Endothelial cell (in vitro differentiated cells): Measurements from ENCODE around the gene ARHGAP15. TPM values are rescaled to one million over a fixed set of nuclear protein-coding genes. Genes with fewer than 3 reads are reported as not detected.

ENCODE experiments used
- DNase-seq: peaks from one replicate; pipeline ENCODE4 v3.0.0; 2021; ENCODE audit warnings: low spot score
- H3K27ac Mint-ChIP-seq: one replicate; pipeline ENCODE4 v1.8.0; 2021; ENCODE audit warnings: mixed read lengths, inconsistent platforms; ENCODE audit not compliant: unreplicated experiment
- H3K27me3 Mint-ChIP-seq: one replicate; pipeline ENCODE4 v1.8.0; 2021; ENCODE audit warnings: mild to moderate bottlenecking, moderate library complexity, mixed read lengths, inconsistent platforms; ENCODE audit not compliant: unreplicated experiment
- H3K36me3 Mint-ChIP-seq: one replicate; pipeline ENCODE4 v1.8.0; 2021; ENCODE audit warnings: mild to moderate bottlenecking, low read depth, mixed read lengths, inconsistent platforms; ENCODE audit not compliant: unreplicated experiment
- H3K4me1 Mint-ChIP-seq: one replicate; pipeline ENCODE4 v1.8.0; 2021; ENCODE audit warnings: mild to moderate bottlenecking, mixed read lengths, inconsistent platforms; ENCODE audit not compliant: unreplicated experiment
- H3K4me3 Mint-ChIP-seq: one replicate; pipeline ENCODE4 v1.8.0; 2021; ENCODE audit warnings: mild to moderate bottlenecking, mixed read lengths, inconsistent platforms; ENCODE audit not compliant: unreplicated experiment
- H3K9me3 Mint-ChIP-seq: one replicate; pipeline ENCODE4 v1.8.0; 2021; ENCODE audit warnings: mixed read lengths, inconsistent platforms; ENCODE audit not compliant: unreplicated experiment
- total RNA-seq: library from RNA; stranded (reverse); fragmentation: NEBNext Ultra II Directional; extraction: Animal tissue kit (Norgen Biotek cat#: 25700); gene quantifications from one replicate; pipeline ENCODE4 v1.2.1, GENCODE V29; 2021; ENCODE audit not compliant: unreplicated experiment
- TF ChIP-seq, protein P1 (sequence below): fragments of 200-600 bp; sonication (generic); IDR thresholded peaks from one replicate; pipeline ENCODE4 v1.5.0; 2021; ENCODE audit warnings: antibody characterized with exemption; ENCODE audit not compliant: unreplicated experiment

ARHGAP15 gene
- total RNA-seq, 1 donor from 2014 or later, result not detected

DNA sequence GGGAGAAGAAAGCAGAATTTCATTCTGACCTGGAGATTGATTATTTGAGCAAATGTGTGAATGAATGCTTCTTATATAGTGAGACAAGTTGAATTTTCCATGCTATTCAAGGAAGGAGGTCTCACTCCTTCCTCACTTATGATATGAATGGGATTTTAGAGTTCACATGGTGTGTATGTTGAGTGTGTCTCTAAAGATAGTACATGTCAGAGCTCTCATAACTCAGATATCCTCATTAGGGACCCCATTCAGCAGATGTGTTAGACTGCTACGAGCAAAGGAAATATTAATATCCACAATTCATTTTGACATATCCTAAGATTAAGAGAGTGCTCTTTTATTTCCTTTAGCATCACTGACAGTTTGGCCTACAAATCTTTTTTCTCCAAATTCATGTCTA lies 368.5 kb downstream of the ARHGAP15 start:
- DNase-seq, result no peak
- TF ChIP-seq, protein P1, sequence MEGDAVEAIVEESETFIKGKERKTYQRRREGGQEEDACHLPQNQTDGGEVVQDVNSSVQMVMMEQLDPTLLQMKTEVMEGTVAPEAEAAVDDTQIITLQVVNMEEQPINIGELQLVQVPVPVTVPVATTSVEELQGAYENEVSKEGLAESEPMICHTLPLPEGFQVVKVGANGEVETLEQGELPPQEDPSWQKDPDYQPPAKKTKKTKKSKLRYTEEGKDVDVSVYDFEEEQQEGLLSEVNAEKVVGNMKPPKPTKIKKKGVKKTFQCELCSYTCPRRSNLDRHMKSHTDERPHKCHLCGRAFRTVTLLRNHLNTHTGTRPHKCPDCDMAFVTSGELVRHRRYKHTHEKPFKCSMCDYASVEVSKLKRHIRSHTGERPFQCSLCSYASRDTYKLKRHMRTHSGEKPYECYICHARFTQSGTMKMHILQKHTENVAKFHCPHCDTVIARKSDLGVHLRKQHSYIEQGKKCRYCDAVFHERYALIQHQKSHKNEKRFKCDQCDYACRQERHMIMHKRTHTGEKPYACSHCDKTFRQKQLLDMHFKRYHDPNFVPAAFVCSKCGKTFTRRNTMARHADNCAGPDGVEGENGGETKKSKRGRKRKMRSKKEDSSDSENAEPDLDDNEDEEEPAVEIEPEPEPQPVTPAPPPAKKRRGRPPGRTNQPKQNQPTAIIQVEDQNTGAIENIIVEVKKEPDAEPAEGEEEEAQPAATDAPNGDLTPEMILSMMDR, result no peak
- H3K4me1 Mint-ChIP-seq, result no peaks in the 10 kb centered on the region
- peaks cover 3% of the 10 kb centered on the region for H3K27me3 Mint-ChIP-seq
- H3K9me3 Mint-ChIP-seq, result no peaks in the 10 kb centered on the region
- no peak overlapping the region for H3K4me3 Mint-ChIP-seq
- no peaks in the 10 kb centered on the region for H3K36me3 Mint-ChIP-seq
- no peak overlapping the region for H3K27ac Mint-ChIP-seq

DNA sequence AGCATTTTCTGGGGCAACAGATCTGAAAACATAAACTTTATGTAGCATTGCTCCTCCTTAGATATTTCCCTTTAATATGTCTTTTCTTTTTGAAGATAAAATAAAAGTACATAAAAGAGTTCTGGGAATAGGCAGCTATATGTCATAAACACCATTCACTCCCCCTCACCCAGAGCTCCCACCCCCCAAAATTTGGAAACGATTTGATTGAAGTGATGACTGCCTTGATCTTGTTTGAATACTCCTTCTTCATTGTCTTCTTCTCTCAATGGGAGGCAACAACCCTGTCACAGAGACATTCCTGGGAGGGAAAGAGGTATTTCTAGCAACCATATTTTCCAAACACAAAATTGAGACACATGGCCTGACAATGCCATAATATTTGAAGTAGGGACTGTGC lies 369.3 kb downstream of the ARHGAP15 start:
- DNase-seq, result no peak
- Mint-ChIP-seq H3K27me3 (peaks cover 3% of the 10 kb centered on the region), H3K36me3 (no peaks in the 10 kb centered on the region)

DNA sequence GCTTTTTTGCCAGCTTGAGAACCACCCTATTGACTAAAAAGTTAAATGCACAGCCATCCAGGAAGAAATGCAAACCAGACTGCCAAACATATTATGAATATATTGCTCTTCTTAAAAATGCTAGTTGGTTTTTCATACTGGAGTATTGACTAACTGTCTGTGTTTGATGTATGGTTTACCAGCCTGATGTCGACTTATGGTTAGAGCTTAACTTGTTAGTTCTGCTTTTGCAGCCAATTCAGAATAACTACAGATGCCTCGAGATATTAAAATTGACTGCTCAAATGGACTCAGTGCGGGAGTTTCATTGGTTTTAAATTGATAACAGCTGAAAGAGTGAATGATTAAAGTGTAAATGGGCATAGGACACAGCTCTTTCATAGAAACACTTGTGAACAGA lies 369.8 kb downstream of the ARHGAP15 start:
- no peaks in the 10 kb centered on the region for H3K9me3 Mint-ChIP-seq
- H3K4me1 Mint-ChIP-seq, result no peaks in the 10 kb centered on the region
- H3K36me3 Mint-ChIP-seq, result no peaks in the 10 kb centered on the region
- H3K27ac Mint-ChIP-seq, result no peak overlapping the region
- H3K27me3 Mint-ChIP-seq, result peaks cover 3% of the 10 kb centered on the region
- no peak overlapping the region for H3K4me3 Mint-ChIP-seq
- TF ChIP-seq, protein P1, result no peak
- no peak for DNase-seq

More for the DNA sequence above, 369.3 kb downstream of the ARHGAP15 start:
- H3K4me3 Mint-ChIP-seq, result no peak overlapping the region
- H3K4me1 Mint-ChIP-seq, result no peaks in the 10 kb centered on the region
- H3K9me3 Mint-ChIP-seq, result no peaks in the 10 kb centered on the region
- H3K27ac Mint-ChIP-seq, result no peak overlapping the region
- TF ChIP-seq, protein P1, result no peak

DNA sequence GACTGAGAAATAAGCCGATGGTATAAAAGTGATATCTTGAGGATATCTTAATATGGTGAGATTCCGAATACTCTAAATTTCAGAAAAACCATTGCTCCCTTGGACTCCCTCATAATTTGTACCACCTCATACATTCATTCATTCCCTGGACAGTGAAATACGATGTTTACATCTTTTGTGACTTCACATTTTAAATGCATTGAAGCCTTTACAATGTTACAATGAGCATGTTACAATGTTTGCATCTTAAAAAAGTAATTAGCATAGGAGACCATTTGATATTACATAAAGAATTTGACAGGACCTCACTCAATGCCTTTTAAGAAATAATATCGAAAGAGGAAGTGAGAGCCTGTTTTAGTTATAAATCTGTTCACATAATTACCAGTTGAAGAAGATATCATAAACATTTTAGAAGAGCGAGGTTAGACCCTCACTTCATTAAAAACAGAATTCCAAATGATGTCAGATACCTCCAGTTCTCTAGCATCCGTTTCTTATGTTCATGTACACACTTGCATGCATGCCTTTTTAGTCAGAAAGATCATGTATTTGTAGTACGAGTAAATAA lies 372.0 kb downstream of the ARHGAP15 start:
- no peak for DNase-seq
- TF ChIP-seq, protein P1, result no peak
- Mint-ChIP-seq H3K4me1 (no peaks in the 10 kb centered on the region), H3K4me3 (no peak overlapping the region), H3K9me3 (no peaks in the 10 kb centered on the region), H3K27me3 (peaks cover 3% of the 10 kb centered on the region), H3K27ac (no peak overlapping the region), H3K36me3 (no peaks in the 10 kb centered on the region)

DNA sequence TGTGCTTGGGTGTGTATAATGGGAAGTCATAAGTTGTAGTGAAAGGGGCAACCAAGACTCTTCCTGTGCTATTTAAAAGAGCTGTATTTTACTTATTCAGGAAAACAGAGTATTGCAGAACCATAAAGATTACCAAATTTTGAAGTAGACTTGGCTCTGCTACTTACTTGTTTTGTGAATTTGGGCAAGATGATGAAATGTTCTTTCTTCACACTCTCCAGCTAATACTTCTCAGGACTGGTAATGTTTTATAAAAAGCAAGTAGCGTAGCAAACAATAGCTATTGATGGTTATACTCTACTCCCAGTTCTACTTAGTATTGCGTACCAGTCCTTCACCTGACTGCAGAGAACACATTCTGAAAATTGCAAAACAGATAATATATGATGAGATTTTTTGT lies 374.1 kb downstream of the ARHGAP15 start:
- Mint-ChIP-seq H3K36me3 (no peaks in the 10 kb centered on the region), H3K27ac (no peak overlapping the region), H3K9me3 (no peaks in the 10 kb centered on the region), H3K4me3 (no peak overlapping the region), H3K4me1 (no peaks in the 10 kb centered on the region), H3K27me3 (peaks cover 3% of the 10 kb centered on the region)
- TF ChIP-seq, protein P1, result no peak
- DNase-seq, result no peak
